Adrenal gland (tissue), 12 donors: ENCODE measurements around the gene PLBD2. TPM values are rescaled to one million over a fixed set of nuclear protein-coding genes. Genes with fewer than 3 reads are reported as not detected.

Experiments used
- DNase-seq, 7 donors: peaks; one replicate each; pipeline ENCODE4 v3.0.0-alpha.2; 2019 to 2020
- H3K27ac ChIP-seq, 5 donors: fragments of 200-600 bp; sonication (generic) in 4 of 5; 1 replicate in 3 of 5; 2 replicates in 2 of 5; pipeline versions ENCODE4 v1.5.1 to v1.8.0; 2016 to 2020; ENCODE audit warnings: mild to moderate bottlenecking in 1 of 5
- H3K27me3 ChIP-seq: fragments of 200-600 bp; 2 replicates; pipeline ENCODE4 v1.8.0; 2021
- H3K36me3 ChIP-seq, 2 donors: fragments of 200-600 bp; replicated peaks in 1 of 2; 1 replicate in 1 of 2; 2 replicates in 1 of 2; pipeline versions ENCODE4 v1.5.1 to v1.8.0; 2018 to 2022
- H3K4me1 ChIP-seq, 2 donors: fragments of 200-600 bp; replicated peaks in 1 of 2; 1 replicate in 1 of 2; 2 replicates in 1 of 2; pipeline versions ENCODE4 v1.5.1 to v1.8.0; 2018 to 2021
- H3K4me3 ChIP-seq, 4 donors: fragments of 200-600 bp; sonication (generic) in 3 of 4; one replicate each; pipeline ENCODE4 v1.5.1; 2016 to 2018
- H3K9me3 ChIP-seq, 3 donors: fragments of 200-600 bp; sonication (generic) in 1 of 3; replicated peaks in 1 of 3; 1 replicate in 2 of 3; 2 replicates in 1 of 3; pipeline versions ENCODE4 v1.5.1 to v1.8.0; 2016 to 2021
- CTCF ChIP-seq, 6 experiments: fragments of 450-650 bp in 4 of 6; fragments of 200-600 bp in 2 of 6; sonication (generic) in 1 of 6; IDR thresholded peaks; 1 replicate in 5 of 6; 2 replicates in 1 of 6; pipeline versions ENCODE4 v1.5.1 to v1.8.0; 2016 to 2021; ENCODE audit warnings: antibody characterized with exemption in 6 of 6, mild to moderate bottlenecking in 2 of 6, moderate library complexity in 1 of 6
- POLR2A ChIP-seq, 2 donors: fragments of 450-650 bp; IDR thresholded peaks; one replicate each; pipeline ENCODE4 v1.6.1; 2017; ENCODE audit warnings: antibody characterized with exemption in 2 of 2, mild to moderate bottlenecking in 2 of 2, moderate library complexity in 1 of 2
- WGBS, 4 donors: extraction: QIAGEN DNeasy Blood & Tissue Kit in 2 of 4; methylation state at CpG; one replicate each; pipeline versions ENCODE4 v1.1.5 to v1.1.7; 2013 to 2017; 5-methylcytosine and 5-hydroxymethylcytosine counted together
- intact Hi-C, 2 donors: fragments of 100-400 bp; cut with DNase I; formaldehyde crosslinking; loops; one replicate each; pipeline versions ENCODE4 v1.14.1 to v1.15.0; 2022 to 2023
- polyA plus RNA-seq, 3 donors: library from polyadenylated mRNA; stranded (reverse); fragments of 200-250 nt in 2 of 3; fragments of 350-450 nt in 1 of 3; fragmentation: Illumina TruSeq in 1 of 3; extraction: RNeasy Lipid Tissue Mini Kit (QIAGEN cat#74804) in 1 of 3; gene quantifications; one replicate each; pipeline ENCODE4 v1.2.3, GENCODE V29; 2013 to 2014
- total RNA-seq, 9 donors: library from RNA; depleted of rRNA in 4 of 9; stranded (reverse); fragments of >200 nt in 4 of 9; fragments of 120-200 nt in 1 of 9; fragmentation: NEBNext Ultra II Directional in 1 of 9; extraction: Animal tissue kit (Norgen Biotek cat#: 25700) in 1 of 9; gene quantifications; one replicate each; pipeline versions ENCODE4 v1.1.0 to v1.2.4, GENCODE V29; 2013 to 2023
- donor health status: healthy with polysubstance abuse.
- donor health status: Bipolar disorder and iron deficiency.
- donor health status: DM: yes; HTN: yes; CAD: no.
- donor health status: DM: no; HTN: no; CAD: no.
- donor health status: DM: no; HTN: no; CAD: no.
- donor health status: DM: yes; HTN: yes; CAD: no.

PLBD2 gene
- total and polyA plus RNA-seq, 12 donors: 66.7 to 467 (median 305) TPM

GRCh38 chr12:113409462-113410124 lies 51.2 kb downstream of the PLBD2 start:
- Histone ChIP-seq H3K27ac (no peak overlapping the region), H3K4me1 (peaks cover 15 to 16% of the 10 kb centered on the region in 2 donors), H3K4me3 (no peak overlapping the region), H3K9me3 (no peaks in the 10 kb centered on the region), H3K27me3 (no peaks in the 10 kb centered on the region), H3K36me3 (no peaks in the 10 kb centered on the region)
- no peak for DNase-seq
- WGBS, 4 donors: 69 to 80% (median 73%) methylated on average over 7 to 9 of the region's 9 CpGs
- TF ChIP-seq CTCF (IDR thresholded peaks at IDR 0.05): no peak
- no peak for TF ChIP-seq POLR2A (IDR thresholded peaks at IDR 0.05)
- intact Hi-C loops: no loop called here

GRCh38 chr12:113413488-113413939 lies 55.1 kb downstream of the PLBD2 start:
- Histone ChIP-seq H3K4me3 (no peak overlapping the region), H3K27ac (no peak overlapping the region), H3K4me1 (peaks cover 7 to 9% of the 10 kb centered on the region in 2 donors), H3K27me3 (no peaks in the 10 kb centered on the region), H3K36me3 (no peaks in the 10 kb centered on the region), H3K9me3 (no peaks in the 10 kb centered on the region)
- DNase-seq: peak in 5 of 7 donors; percentile 51 to 77 (median 59)
- intact Hi-C loops: no loop called here
- 67 to 82% (median 68%) methylated on average over 8 to 11 of the region's 11 CpGs for WGBS, 4 donors
- TF ChIP-seq CTCF (IDR thresholded peaks at IDR 0.05): no peak

GRCh38 chr12:113414519-113415038 lies 56.2 kb downstream of the PLBD2 start:
- intact Hi-C loops: no loop called here
- no peak for DNase-seq
- H3K4me3 ChIP-seq: no peak overlapping the region
- no peaks in the 10 kb centered on the region for H3K27me3 ChIP-seq
- H3K9me3 ChIP-seq: no peaks in the 10 kb centered on the region
- no peak overlapping the region for H3K27ac ChIP-seq
- TF ChIP-seq CTCF (IDR thresholded peaks at IDR 0.05): no peak
- TF ChIP-seq POLR2A (IDR thresholded peaks at IDR 0.05): no peak
- 90 to 93% (median 92%) methylated on average over 7 to 9 of the region's 9 CpGs for WGBS, 4 donors
- H3K4me1 ChIP-seq: peaks cover 9 to 17% of the 10 kb centered on the region in 2 donors
- no peaks in the 10 kb centered on the region for H3K36me3 ChIP-seq

- Histone ChIP-seq H3K27ac (peak overlapping the region in 2 of 5 donors; percentile 34 to 62), H3K4me1 (peaks cover 9 to 17% of the 10 kb centered on the region in 2 donors), H3K27me3 (no peaks in the 10 kb centered on the region), H3K4me3 (no peak overlapping the region), H3K9me3 (no peaks in the 10 kb centered on the region), H3K36me3 (no peaks in the 10 kb centered on the region)
- intact Hi-C loops: no loop called here
- peak in 4 of 7 donors; percentile 35 to 52 (median 42) for DNase-seq
- TF ChIP-seq CTCF (IDR thresholded peaks at IDR 0.05): no peak
- no peak for TF ChIP-seq POLR2A (IDR thresholded peaks at IDR 0.05)
- 62 to 66% (median 64%) methylated on average over 5 to 6 of the region's 6 CpGs for WGBS, 4 donors
Observed at GRCh38 chr12:113416091-113416754, 57.8 kb downstream of the PLBD2 start.
